OCI-LY1 (cell line): ENCODE measurements around the gene SERP2.

Source experiments
- H2AFZ ChIP-seq: fragments of 200-600 bp; sonication (generic), shearing (Covaris generic); 2 replicates; pipeline ENCODE4 v1.6.0; 2014; ENCODE audit warnings: antibody characterized with exemption, mild to moderate bottlenecking, low read length
- H3F3A ChIP-seq: fragments of 200-600 bp; sonication (generic), shearing (Covaris generic); 2 replicates; pipeline ENCODE4 v1.6.0; 2014; ENCODE audit warnings: mild to moderate bottlenecking, antibody characterized with exemption, low read length, moderate library complexity; ENCODE audit not compliant: insufficient read depth
- H3K27ac ChIP-seq: fragments of 200-600 bp; sonication (generic); 2 replicates; pipeline ENCODE4 v1.5.1; 2014; ENCODE audit warnings: low read length, mixed run types, mild to moderate bottlenecking, low read depth; ENCODE audit not compliant: poor library complexity, severe bottlenecking
- H3K27me3 ChIP-seq: fragments of 200-600 bp; sonication (generic); 2 replicates; pipeline ENCODE4 v1.6.0; 2014; ENCODE audit warnings: antibody characterized with exemption, mild to moderate bottlenecking, low read length, moderate library complexity; ENCODE audit not compliant: insufficient read depth
- H3K36me3 ChIP-seq: fragments of 200-600 bp; sonication (generic); 2 replicates; pipeline ENCODE4 v1.6.1; 2014; ENCODE audit warnings: mild to moderate bottlenecking, antibody characterized with exemption, low read length, moderate library complexity, mixed read lengths; ENCODE audit not compliant: insufficient read depth
- H3K4me1 ChIP-seq: fragments of 200-600 bp; sonication (generic); 2 replicates; pipeline ENCODE4 v1.5.1; 2014; ENCODE audit warnings: mild to moderate bottlenecking, low read length, moderate library complexity; ENCODE audit not compliant: insufficient read depth, severe bottlenecking
- H3K4me2 ChIP-seq: fragments of 200-600 bp; sonication (generic), shearing (Covaris generic); 2 replicates; pipeline ENCODE4 v1.6.1; 2014; ENCODE audit warnings: low read length
- H3K4me3 ChIP-seq: fragments of 200-600 bp; sonication (generic); 2 replicates; pipeline ENCODE4 v1.5.1; 2014; ENCODE audit warnings: low read length, low read depth, mild to moderate bottlenecking, mixed read lengths; ENCODE audit not compliant: poor library complexity, severe bottlenecking
- H3K79me2 ChIP-seq: fragments of 200-600 bp; shearing (Covaris generic); 2 replicates; pipeline ENCODE4 v1.6.1; 2016; ENCODE audit warnings: mixed run types, low read length, mixed read lengths; ENCODE audit not compliant: insufficient read depth
- H3K9ac ChIP-seq: fragments of 200-600 bp; sonication (generic), shearing (Covaris generic); 2 replicates; pipeline ENCODE4 v1.6.1; 2014; ENCODE audit warnings: mild to moderate bottlenecking, low read length, mixed read lengths
- H3K9me2 ChIP-seq: fragments of 200-600 bp; sonication (generic), shearing (Covaris generic); 2 replicates; pipeline ENCODE4 v1.6.1; 2014; ENCODE audit warnings: low read depth, mild to moderate bottlenecking, low read length, mixed read lengths
- H3K9me3 ChIP-seq: fragments of 200-600 bp; shearing (Covaris generic); 2 replicates; pipeline ENCODE4 v1.6.1; 2014; ENCODE audit warnings: low read length, mixed read lengths
- H4K20me1 ChIP-seq: fragments of 200-600 bp; sonication (generic), shearing (Covaris generic); 2 replicates; pipeline ENCODE4 v1.6.0; 2016; ENCODE audit warnings: mild to moderate bottlenecking, low read length; ENCODE audit not compliant: insufficient read depth
- CTCF ChIP-seq: fragments of 200-600 bp; sonication (generic), shearing (Covaris generic); IDR thresholded peaks from 2 replicates; pipeline ENCODE4 v1.5.1; 2017; ENCODE audit warnings: mild to moderate bottlenecking, antibody characterized with exemption, low read length, moderate library complexity, mixed read lengths
- EZH2 ChIP-seq: fragments of 200-600 bp; sonication (generic), shearing (Covaris generic); IDR thresholded peaks from 2 replicates; pipeline ENCODE4 v1.8.0; 2017; ENCODE audit warnings: borderline replicate concordance, mixed run types, mild to moderate bottlenecking, antibody characterized with exemption, low read length, moderate library complexity, mixed read lengths

The SERP2 gene

GRCh38 chr13:44421853-44422525, 48.4 kb downstream of the SERP2 start:
- no peaks in the 10 kb centered on the region; the same call in 1 of the 2 replicates for H3K27me3 ChIP-seq
- H3K4me3 ChIP-seq, result no peak overlapping the region
- no peaks in the 10 kb centered on the region for H3K36me3 ChIP-seq
- no peak for TF ChIP-seq EZH2
- no peak for TF ChIP-seq CTCF
- no peaks in the 10 kb centered on the region for H4K20me1 ChIP-seq
- no peaks in the 10 kb centered on the region for H3F3A ChIP-seq
- H3K9ac ChIP-seq, result no peak overlapping the region
- peaks cover 9% of the 10 kb centered on the region for H3K4me1 ChIP-seq
- no peaks in the 10 kb centered on the region for H3K79me2 ChIP-seq
- no peak overlapping the region for H3K4me2 ChIP-seq
- no peaks in the 10 kb centered on the region for H3K9me3 ChIP-seq
- no peak overlapping the region for H2AFZ ChIP-seq
- no peak overlapping the region for H3K27ac ChIP-seq
- no peaks in the 10 kb centered on the region for H3K9me2 ChIP-seq

DNA sequence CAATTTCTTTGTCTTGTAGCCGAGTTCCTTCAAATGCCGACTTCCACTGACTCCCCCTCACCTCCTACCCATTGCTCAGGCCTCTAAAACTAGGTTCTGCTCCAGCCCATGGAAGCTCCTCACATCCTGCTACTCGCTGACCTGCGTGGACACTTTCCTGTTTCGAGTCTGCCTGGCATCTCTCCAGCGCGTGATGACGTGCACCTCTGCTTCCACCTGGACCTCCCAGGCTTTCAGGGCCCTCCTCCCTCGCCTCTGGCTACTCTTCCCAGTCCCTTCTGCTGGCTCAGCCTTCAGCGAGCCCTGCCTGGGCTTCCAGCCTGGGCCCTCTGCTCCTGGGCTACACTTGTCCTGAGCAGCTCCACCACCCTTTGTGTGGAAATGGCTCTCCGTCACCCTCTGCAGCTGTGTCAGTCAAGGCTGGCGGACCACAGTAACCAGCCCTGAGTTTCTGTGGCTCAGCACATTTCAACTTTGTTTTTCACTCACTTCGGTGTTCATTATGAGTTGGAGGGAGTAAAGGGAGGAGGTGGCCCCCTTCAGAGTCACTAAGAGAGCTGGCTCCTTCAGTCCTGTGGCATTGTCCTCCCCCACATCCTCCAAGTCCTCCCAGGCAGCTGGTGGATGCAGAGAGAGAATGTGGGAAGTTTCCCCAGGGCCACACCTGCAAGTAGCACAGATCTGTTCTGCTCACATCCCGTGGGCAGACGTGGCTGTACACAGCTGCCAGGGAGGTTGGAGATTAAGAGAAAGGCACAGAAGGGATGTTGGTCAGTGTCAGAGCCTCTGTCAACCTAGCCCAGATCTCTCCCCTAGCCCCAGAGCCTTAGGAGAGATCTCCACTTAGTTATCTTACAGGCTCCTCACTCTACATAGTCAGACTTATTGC, 49.4 kb downstream of the SERP2 start:
- H3K4me1 ChIP-seq, result peaks cover 9% of the 10 kb centered on the region
- no peak overlapping the region for H3K27ac ChIP-seq
- H4K20me1 ChIP-seq, result no peaks in the 10 kb centered on the region
- no peak overlapping the region for H3K9ac ChIP-seq
- H3K79me2 ChIP-seq, result no peaks in the 10 kb centered on the region
- no peaks in the 10 kb centered on the region; the same call in 1 of the 2 replicates for H3K27me3 ChIP-seq
- H3K4me3 ChIP-seq, result no peak overlapping the region
- peaks cover 4% of the 10 kb centered on the region; the same call in 1 of the 2 replicates for H3K36me3 ChIP-seq
- H3K4me2 ChIP-seq, result no peak overlapping the region
- H2AFZ ChIP-seq, result no peak overlapping the region
- TF ChIP-seq CTCF, result no peak
- TF ChIP-seq EZH2, result no peak
- H3K9me2 ChIP-seq, result no peaks in the 10 kb centered on the region
- no peaks in the 10 kb centered on the region for H3F3A ChIP-seq
- no peaks in the 10 kb centered on the region; the same call in 1 of the 2 replicates for H3K9me3 ChIP-seq

- Histone ChIP-seq H3F3A (no peaks in the 10 kb centered on the region), H4K20me1 (no peaks in the 10 kb centered on the region), H3K27me3 (no peaks in the 10 kb centered on the region; the same call in 1 of the 2 replicates), H3K9ac (no peak overlapping the region), H3K4me3 (no peak overlapping the region), H2AFZ (no peak overlapping the region), H3K4me1 (peaks cover 9% of the 10 kb centered on the region), H3K4me2 (no peak overlapping the region), H3K27ac (no peak overlapping the region), H3K9me3 (no peaks in the 10 kb centered on the region; the same call in 1 of the 2 replicates), H3K79me2 (no peaks in the 10 kb centered on the region), H3K36me3 (peaks cover 4% of the 10 kb centered on the region; the same call in 1 of the 2 replicates), H3K9me2 (no peaks in the 10 kb centered on the region)
- TF ChIP-seq EZH2 (no peak), CTCF (no peak)
Measured at GRCh38 chr13:44423824-44424223, 50.2 kb downstream of the SERP2 start.
